ENCODE measurements around the gene KIF6.

Gene KIF6

DNA sequence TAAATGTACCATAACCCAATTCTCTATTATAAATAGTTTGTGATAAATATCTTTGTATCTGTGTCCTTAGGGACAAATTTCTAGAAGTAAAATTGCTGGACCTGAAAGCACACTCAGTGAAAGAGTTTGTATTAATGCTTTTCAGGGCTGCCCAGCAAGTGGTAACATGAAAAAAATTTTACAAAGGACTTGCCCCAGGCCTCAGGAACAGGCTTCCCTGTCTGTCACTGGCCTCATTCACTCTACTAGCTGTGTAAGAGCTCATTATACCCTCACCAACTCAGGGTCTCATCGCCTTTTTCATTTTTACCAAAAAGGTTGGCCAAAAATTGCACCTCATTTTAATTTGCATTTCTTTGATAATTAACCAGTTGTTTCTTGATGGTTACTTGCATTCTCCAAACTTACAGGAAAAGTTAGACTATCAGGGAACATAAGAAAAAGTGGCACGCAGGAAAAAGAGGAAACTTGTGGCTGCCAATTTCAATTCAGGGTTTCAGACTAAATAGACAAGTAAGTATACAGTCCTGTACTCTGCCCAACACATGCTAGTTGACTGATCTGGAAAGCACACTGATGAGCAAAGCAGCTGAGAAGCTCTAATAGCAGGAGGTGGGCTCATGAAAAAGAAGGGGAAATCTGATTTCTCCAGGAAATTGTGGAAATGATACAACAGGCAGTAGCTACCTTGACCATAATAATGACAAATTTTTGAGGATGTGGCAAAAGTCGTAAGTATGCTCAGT lies 161.5 kb downstream of the KIF6 start:
- no peak overlapping the region for H3K27ac ChIP-seq (ENCODE audit: insufficient read depth in 1 of 2, low read depth in 1 of 2, low read length in 2 of 2, poor library complexity in 1 of 2, severe bottlenecking in 2 of 2)
- no peaks in the 10 kb centered on the region for H3K4me1 ChIP-seq (ENCODE audit: control extremely low read depth in 1 of 4, control insufficient read depth in 4 of 4, insufficient read depth in 4 of 4, low read length in 3 of 4)
- H3K4me3 ChIP-seq (ENCODE audit: control insufficient read depth in 1 of 7, extremely low read depth in 1 of 7, insufficient read depth in 4 of 7, low read depth in 2 of 7, low read length in 6 of 7), result no peak overlapping the region
- 40% methylated on average over 2 of the region's 3 CpGs for WGBS (ENCODE audit: insufficient coverage)
- no peaks in the 10 kb centered on the region for H3K36me3 ChIP-seq (ENCODE audit: control insufficient read depth in 4 of 4, insufficient read depth in 4 of 4, low read length in 3 of 4)
- peaks cover 0 to 2% (median 0%) of the 10 kb centered on the region in 5 experiments for H3K27me3 ChIP-seq (replicated peaks in 2 of 5; ENCODE audit: control insufficient read depth in 4 of 5, insufficient read depth in 5 of 5, low read length in 4 of 5)
- no peaks in the 10 kb centered on the region for H3K9me3 ChIP-seq (ENCODE audit: control extremely low read depth in 1 of 5, control insufficient read depth in 4 of 5, insufficient read depth in 2 of 5, low read depth in 1 of 5, low read length in 4 of 5)
- CTCF ChIA-PET, result no interaction called here
- DNase-seq, result no peak
- POLR2A ChIA-PET, result no interaction called here

DNA sequence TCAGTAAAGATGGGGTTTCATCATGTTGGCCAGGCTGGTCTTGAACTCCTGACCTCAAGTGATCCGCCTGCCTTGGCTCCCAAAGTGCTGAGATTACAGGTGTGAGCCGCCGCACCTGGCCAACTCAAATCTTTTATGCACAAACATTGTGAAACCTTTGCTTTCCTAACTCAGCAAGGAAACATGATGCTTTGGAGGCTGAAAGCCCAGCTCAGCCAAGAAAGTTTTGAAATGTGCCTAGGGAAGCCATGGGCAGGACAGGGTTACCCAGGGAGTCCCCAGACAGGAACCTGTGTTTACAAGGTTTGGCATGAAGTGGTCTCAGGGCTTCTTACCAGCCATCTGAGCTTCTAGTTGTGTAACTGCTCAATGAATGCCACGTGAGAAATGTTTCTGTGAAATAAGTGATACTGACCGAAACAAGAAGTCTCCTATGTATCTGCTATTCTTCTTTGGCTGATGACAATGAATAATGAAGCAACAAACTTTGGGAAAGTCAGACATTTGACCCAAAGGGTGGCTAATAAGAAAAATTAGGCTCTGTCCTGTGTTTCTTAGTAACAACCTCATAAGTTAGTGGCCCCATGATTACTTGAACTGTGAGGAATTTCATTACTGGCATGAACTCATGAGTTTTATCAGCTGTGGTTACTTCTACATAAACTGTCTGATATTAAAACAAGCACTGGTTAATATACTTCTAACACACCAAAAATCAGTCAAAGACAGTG lies 163.5 kb downstream of the KIF6 start:
- 100% methylated on average over 2 of the region's 5 CpGs for whole genome bisulfite sequencing (ENCODE audit: insufficient coverage)
- H3K27me3 ChIP-seq (replicated peaks in 2 of 5; ENCODE audit: control insufficient read depth in 4 of 5, insufficient read depth in 5 of 5, low read length in 4 of 5), result peaks cover 0 to 2% (median 0%) of the 10 kb centered on the region in 5 experiments
- ChIA-PET CTCF (no interaction called here), POLR2A (no interaction called here)
- DNase-seq, result no peak
- no peak overlapping the region for H3K4me3 ChIP-seq (ENCODE audit: control insufficient read depth in 1 of 7, extremely low read depth in 1 of 7, insufficient read depth in 4 of 7, low read depth in 2 of 7, low read length in 6 of 7)
- H3K4me1 ChIP-seq (ENCODE audit: control extremely low read depth in 1 of 4, control insufficient read depth in 4 of 4, insufficient read depth in 4 of 4, low read length in 3 of 4), result no peaks in the 10 kb centered on the region
- H3K36me3 ChIP-seq (ENCODE audit: control insufficient read depth in 4 of 4, insufficient read depth in 4 of 4, low read length in 3 of 4), result no peaks in the 10 kb centered on the region
- no peak overlapping the region for H3K27ac ChIP-seq (ENCODE audit: insufficient read depth in 1 of 2, low read depth in 1 of 2, low read length in 2 of 2, poor library complexity in 1 of 2, severe bottlenecking in 2 of 2)
- H3K9me3 ChIP-seq (ENCODE audit: control extremely low read depth in 1 of 5, control insufficient read depth in 4 of 5, insufficient read depth in 2 of 5, low read depth in 1 of 5, low read length in 4 of 5), result peaks cover 0 to 1% (median 0%) of the 10 kb centered on the region in 5 experiments

DNA sequence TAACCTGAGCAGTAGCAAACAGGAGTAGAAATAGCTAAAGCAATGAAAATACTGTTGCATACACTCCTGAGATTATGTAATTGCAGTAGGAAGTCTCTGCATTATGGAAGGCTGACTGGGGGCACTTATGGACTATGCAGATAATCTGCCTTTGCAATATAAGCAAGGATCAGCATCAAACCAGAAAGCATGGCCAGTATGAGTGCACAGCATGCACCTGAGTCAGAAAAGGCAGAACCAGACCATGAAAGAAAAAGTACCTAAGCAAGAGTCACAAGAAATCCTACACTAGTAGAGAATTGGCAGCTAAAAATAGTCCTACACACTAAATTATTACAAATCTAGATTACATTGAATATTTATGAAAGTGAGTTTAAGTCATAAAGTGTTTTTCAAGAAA lies 164.3 kb downstream of the KIF6 start:
- DNase-seq, result no peak
- CTCF ChIA-PET, result no interaction called here
- Histone ChIP-seq H3K36me3 (ENCODE audit: control insufficient read depth in 4 of 4, insufficient read depth in 4 of 4, low read length in 3 of 4) (no peaks in the 10 kb centered on the region), H3K4me3 (ENCODE audit: control insufficient read depth in 1 of 7, extremely low read depth in 1 of 7, insufficient read depth in 4 of 7, low read depth in 2 of 7, low read length in 6 of 7) (no peak overlapping the region), H3K4me1 (ENCODE audit: control extremely low read depth in 1 of 4, control insufficient read depth in 4 of 4, insufficient read depth in 4 of 4, low read length in 3 of 4) (no peaks in the 10 kb centered on the region), H3K27me3 (replicated peaks in 2 of 5; ENCODE audit: control insufficient read depth in 4 of 5, insufficient read depth in 5 of 5, low read length in 4 of 5) (peaks cover 0 to 2% (median 0%) of the 10 kb centered on the region in 5 experiments), H3K27ac (ENCODE audit: insufficient read depth in 1 of 2, low read depth in 1 of 2, low read length in 2 of 2, poor library complexity in 1 of 2, severe bottlenecking in 2 of 2) (no peak overlapping the region), H3K9me3 (ENCODE audit: control extremely low read depth in 1 of 5, control insufficient read depth in 4 of 5, insufficient read depth in 2 of 5, low read depth in 1 of 5, low read length in 4 of 5) (peaks cover 0 to 1% (median 0%) of the 10 kb centered on the region in 5 experiments)
- POLR2A ChIA-PET, result no interaction called here

GRCh38 chr6:39558591-39559190 lies 166.5 kb downstream of the KIF6 start:
- H3K9me3 ChIP-seq (ENCODE audit: control extremely low read depth in 1 of 5, control insufficient read depth in 4 of 5, insufficient read depth in 2 of 5, low read depth in 1 of 5, low read length in 4 of 5), result peaks cover 0 to 1% (median 0%) of the 10 kb centered on the region in 5 experiments
- CTCF ChIA-PET, result no interaction called here
- H3K4me3 ChIP-seq (ENCODE audit: control insufficient read depth in 1 of 7, extremely low read depth in 1 of 7, insufficient read depth in 4 of 7, low read depth in 2 of 7, low read length in 6 of 7), result no peak overlapping the region
- no peaks in the 10 kb centered on the region for H3K27me3 ChIP-seq (replicated peaks in 2 of 5; ENCODE audit: control insufficient read depth in 4 of 5, insufficient read depth in 5 of 5, low read length in 4 of 5)
- H3K4me1 ChIP-seq (ENCODE audit: control extremely low read depth in 1 of 4, control insufficient read depth in 4 of 4, insufficient read depth in 4 of 4, low read length in 3 of 4), result no peaks in the 10 kb centered on the region
- H3K27ac ChIP-seq (ENCODE audit: insufficient read depth in 1 of 2, low read depth in 1 of 2, low read length in 2 of 2, poor library complexity in 1 of 2, severe bottlenecking in 2 of 2), result no peak overlapping the region
- no peak for DNase-seq
- no peaks in the 10 kb centered on the region for H3K36me3 ChIP-seq (ENCODE audit: control insufficient read depth in 4 of 4, insufficient read depth in 4 of 4, low read length in 3 of 4)
- POLR2A ChIA-PET, result no interaction called here

- H3K36me3 ChIP-seq (ENCODE audit: control insufficient read depth in 4 of 4, insufficient read depth in 4 of 4, low read length in 3 of 4), result no peaks in the 10 kb centered on the region
- POLR2A ChIA-PET, result no interaction called here
Measured at GRCh38 chr6:39558079-39558478, 167.1 kb downstream of the KIF6 start.

DNA sequence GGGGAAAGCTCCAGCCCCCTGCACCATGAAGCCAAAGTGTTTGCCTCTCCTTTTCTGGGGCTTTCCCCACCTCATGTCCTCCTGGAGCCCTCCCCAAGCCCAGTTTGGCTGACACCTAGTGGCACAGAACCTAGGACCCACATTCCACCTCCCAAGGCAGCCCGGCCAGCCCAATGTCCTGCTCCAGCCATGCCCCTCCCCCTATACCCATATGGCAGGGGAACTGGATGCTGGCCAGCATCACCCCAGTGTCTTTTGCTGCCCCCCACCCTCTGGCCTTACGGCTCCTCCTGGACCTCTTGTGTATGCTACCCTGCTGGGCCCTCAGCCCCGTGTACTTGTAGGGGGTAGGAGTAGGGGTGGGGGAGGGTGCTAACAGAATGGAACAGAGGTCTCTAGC lies 170.1 kb downstream of the KIF6 start:
- Histone ChIP-seq H3K9me3 (ENCODE audit: control extremely low read depth in 1 of 5, control insufficient read depth in 4 of 5, insufficient read depth in 2 of 5, low read depth in 1 of 5, low read length in 4 of 5) (peaks cover 0 to 1% (median 0%) of the 10 kb centered on the region in 5 experiments), H3K4me1 (ENCODE audit: control extremely low read depth in 1 of 4, control insufficient read depth in 4 of 4, insufficient read depth in 4 of 4, low read length in 3 of 4) (no peaks in the 10 kb centered on the region), H3K27me3 (replicated peaks in 2 of 5; ENCODE audit: control insufficient read depth in 4 of 5, insufficient read depth in 5 of 5, low read length in 4 of 5) (no peaks in the 10 kb centered on the region), H3K36me3 (ENCODE audit: control insufficient read depth in 4 of 4, insufficient read depth in 4 of 4, low read length in 3 of 4) (no peaks in the 10 kb centered on the region), H3K27ac (ENCODE audit: insufficient read depth in 1 of 2, low read depth in 1 of 2, low read length in 2 of 2, poor library complexity in 1 of 2, severe bottlenecking in 2 of 2) (no peak overlapping the region), H3K4me3 (ENCODE audit: control insufficient read depth in 1 of 7, extremely low read depth in 1 of 7, insufficient read depth in 4 of 7, low read depth in 2 of 7, low read length in 6 of 7) (no peak overlapping the region)
- no peak for DNase-seq
- POLR2A ChIA-PET, result no interaction called here
- WGBS (ENCODE audit: insufficient coverage), result no CpG with 5 or more reads among the region's 3 CpGs
- CTCF ChIA-PET, result no interaction called here

More at GRCh38 chr6:39558079-39558478, 167.1 kb downstream of the KIF6 start:
- no peak for DNase-seq
- Histone ChIP-seq H3K4me3 (ENCODE audit: control insufficient read depth in 1 of 7, extremely low read depth in 1 of 7, insufficient read depth in 4 of 7, low read depth in 2 of 7, low read length in 6 of 7) (no peak overlapping the region), H3K4me1 (ENCODE audit: control extremely low read depth in 1 of 4, control insufficient read depth in 4 of 4, insufficient read depth in 4 of 4, low read length in 3 of 4) (no peaks in the 10 kb centered on the region), H3K27ac (ENCODE audit: insufficient read depth in 1 of 2, low read depth in 1 of 2, low read length in 2 of 2, poor library complexity in 1 of 2, severe bottlenecking in 2 of 2) (no peak overlapping the region), H3K27me3 (replicated peaks in 2 of 5; ENCODE audit: control insufficient read depth in 4 of 5, insufficient read depth in 5 of 5, low read length in 4 of 5) (no peaks in the 10 kb centered on the region), H3K9me3 (ENCODE audit: control extremely low read depth in 1 of 5, control insufficient read depth in 4 of 5, insufficient read depth in 2 of 5, low read depth in 1 of 5, low read length in 4 of 5) (peaks cover 0 to 1% (median 0%) of the 10 kb centered on the region in 5 experiments)
- CTCF ChIA-PET, result no interaction called here
- WGBS (ENCODE audit: insufficient coverage), result no CpG with 5 or more reads among the region's 1 CpG
